ENCODE measurements around the gene RAB4B. TPM values are rescaled to one million over a fixed set of nuclear protein-coding genes. Genes with fewer than 3 reads are reported as not detected.

RAB4B gene
- total and polyA plus RNA-seq, 2 of the 13 experiments (the other 11 are each of a cell fraction or from before 2014, with no cell fraction given) = 3.3 to 5.4 TPM

GRCh38 chr19:40777937-40778705 is at the start of gene RAB4B (continued):
- TF ChIP-seq ZNF350 (CRISPR knock-in tag; IDR thresholded peaks at IDR 0.05; ENCODE audit: borderline replicate concordance, low read depth) (no peak), ZNF770 (CRISPR knock-in tag; IDR thresholded peaks at IDR 0.05) (no peak), HES4 (CRISPR knock-in tag; IDR thresholded peaks at IDR 0.05; ENCODE audit: borderline replicate concordance) (0 out of 2 replicates have a peak, but pooled peaks have one; percentile 13), ARNT (IDR thresholded peaks at IDR 0.05) (no peak), TBX3 (IDR thresholded peaks at IDR 0.05; ENCODE audit: borderline replicate concordance) (0 out of 2 replicates have a peak, but pooled peaks have one; percentile 25), ZNF891 (CRISPR knock-in tag; IDR thresholded peaks at IDR 0.05) (peak; percentile 35; the same call in 1 of the 2 replicates), ZNF605 (CRISPR knock-in tag; IDR thresholded peaks at IDR 0.05) (peak; percentile 81), NONO (IDR thresholded peaks at IDR 0.05) (no peak), NONO (CRISPR knock-in tag; conservative IDR thresholded peaks at IDR 0.05) (0 out of 2 replicates have a peak, but pooled peaks have one; percentile 21), HNRNPL (IDR thresholded peaks at IDR 0.05; ENCODE audit: low read depth, low read length) (no peak), THAP9 (CRISPR knock-in tag; IDR thresholded peaks at IDR 0.05; ENCODE audit: borderline replicate concordance) (peak; percentile 94)
- TF ChIP-seq, protein P1, sequence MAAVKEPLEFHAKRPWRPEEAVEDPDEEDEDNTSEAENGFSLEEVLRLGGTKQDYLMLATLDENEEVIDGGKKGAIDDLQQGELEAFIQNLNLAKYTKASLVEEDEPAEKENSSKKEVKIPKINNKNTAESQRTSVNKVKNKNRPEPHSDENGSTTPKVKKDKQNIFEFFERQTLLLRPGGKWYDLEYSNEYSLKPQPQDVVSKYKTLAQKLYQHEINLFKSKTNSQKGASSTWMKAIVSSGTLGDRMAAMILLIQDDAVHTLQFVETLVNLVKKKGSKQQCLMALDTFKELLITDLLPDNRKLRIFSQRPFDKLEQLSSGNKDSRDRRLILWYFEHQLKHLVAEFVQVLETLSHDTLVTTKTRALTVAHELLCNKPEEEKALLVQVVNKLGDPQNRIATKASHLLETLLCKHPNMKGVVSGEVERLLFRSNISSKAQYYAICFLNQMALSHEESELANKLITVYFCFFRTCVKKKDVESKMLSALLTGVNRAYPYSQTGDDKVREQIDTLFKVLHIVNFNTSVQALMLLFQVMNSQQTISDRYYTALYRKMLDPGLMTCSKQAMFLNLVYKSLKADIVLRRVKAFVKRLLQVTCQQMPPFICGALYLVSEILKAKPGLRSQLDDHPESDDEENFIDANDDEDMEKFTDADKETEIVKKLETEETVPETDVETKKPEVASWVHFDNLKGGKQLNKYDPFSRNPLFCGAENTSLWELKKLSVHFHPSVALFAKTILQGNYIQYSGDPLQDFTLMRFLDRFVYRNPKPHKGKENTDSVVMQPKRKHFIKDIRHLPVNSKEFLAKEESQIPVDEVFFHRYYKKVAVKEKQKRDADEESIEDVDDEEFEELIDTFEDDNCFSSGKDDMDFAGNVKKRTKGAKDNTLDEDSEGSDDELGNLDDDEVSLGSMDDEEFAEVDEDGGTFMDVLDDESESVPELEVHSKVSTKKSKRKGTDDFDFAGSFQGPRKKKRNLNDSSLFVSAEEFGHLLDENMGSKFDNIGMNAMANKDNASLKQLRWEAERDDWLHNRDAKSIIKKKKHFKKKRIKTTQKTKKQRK (IDR thresholded peaks at IDR 0.05; ENCODE audit: low read length) = peak; percentile 40; the same call in 1 of the 2 replicates
- TF ChIP-seq, protein P2, sequence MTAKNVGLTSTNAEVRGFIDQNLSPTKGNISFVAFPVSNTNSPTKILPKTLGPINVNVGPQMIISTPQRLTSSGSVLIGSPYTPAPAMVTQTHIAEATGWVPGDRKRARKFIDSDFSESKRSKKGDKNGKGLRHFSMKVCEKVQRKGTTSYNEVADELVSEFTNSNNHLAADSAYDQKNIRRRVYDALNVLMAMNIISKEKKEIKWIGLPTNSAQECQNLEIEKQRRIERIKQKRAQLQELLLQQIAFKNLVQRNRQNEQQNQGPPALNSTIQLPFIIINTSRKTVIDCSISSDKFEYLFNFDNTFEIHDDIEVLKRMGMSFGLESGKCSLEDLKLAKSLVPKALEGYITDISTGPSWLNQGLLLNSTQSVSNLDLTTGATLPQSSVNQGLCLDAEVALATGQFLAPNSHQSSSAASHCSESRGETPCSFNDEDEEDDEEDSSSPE (CRISPR knock-in tag; IDR thresholded peaks at IDR 0.05) = 0 out of 2 replicates have a peak, but pooled peaks have one; percentile 31
- TF ChIP-seq, protein P3, sequence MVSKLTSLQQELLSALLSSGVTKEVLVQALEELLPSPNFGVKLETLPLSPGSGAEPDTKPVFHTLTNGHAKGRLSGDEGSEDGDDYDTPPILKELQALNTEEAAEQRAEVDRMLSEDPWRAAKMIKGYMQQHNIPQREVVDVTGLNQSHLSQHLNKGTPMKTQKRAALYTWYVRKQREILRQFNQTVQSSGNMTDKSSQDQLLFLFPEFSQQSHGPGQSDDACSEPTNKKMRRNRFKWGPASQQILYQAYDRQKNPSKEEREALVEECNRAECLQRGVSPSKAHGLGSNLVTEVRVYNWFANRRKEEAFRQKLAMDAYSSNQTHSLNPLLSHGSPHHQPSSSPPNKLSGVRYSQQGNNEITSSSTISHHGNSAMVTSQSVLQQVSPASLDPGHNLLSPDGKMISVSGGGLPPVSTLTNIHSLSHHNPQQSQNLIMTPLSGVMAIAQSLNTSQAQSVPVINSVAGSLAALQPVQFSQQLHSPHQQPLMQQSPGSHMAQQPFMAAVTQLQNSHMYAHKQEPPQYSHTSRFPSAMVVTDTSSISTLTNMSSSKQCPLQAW (CRISPR knock-in tag; IDR thresholded peaks at IDR 0.05) = peak; percentile 48
- TF ChIP-seq, protein P4, sequence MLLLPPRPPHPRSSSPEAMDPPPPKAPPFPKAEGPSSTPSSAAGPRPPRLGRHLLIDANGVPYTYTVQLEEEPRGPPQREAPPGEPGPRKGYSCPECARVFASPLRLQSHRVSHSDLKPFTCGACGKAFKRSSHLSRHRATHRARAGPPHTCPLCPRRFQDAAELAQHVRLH (CRISPR knock-in tag; IDR thresholded peaks at IDR 0.05; ENCODE audit: borderline replicate concordance, low read depth) = no peak
